D721Med (cell line): ENCODE measurements around the gene RBM3.

ENCODE experiments used
- DNase-seq: peaks from one replicate; pipeline ENCODE4 v3.0.0; 2011; ENCODE audit warnings: low spot score; ENCODE audit not compliant: insufficient read length
- FAIRE-seq: peaks from 2 replicates; lab custom pipeline; 2011; peaks lifted over from hg19 to GRCh38; lab: Jason Lieb, UNC
- CTCF ChIP-seq: IDR thresholded peaks from 2 replicates; pipeline ENCODE4 v1.5.1; 2012; ENCODE audit warnings: mild to moderate bottlenecking, control low read depth; ENCODE audit not compliant: insufficient read depth; ENCODE audit errors: missing control alignments

Gene RBM3

GRCh38 chrX:48578661-48579128 lies 4.4 kb downstream of the RBM3 start:
- DNase-seq (no peak), FAIRE-seq (no peak)
- TF ChIP-seq CTCF, result no peak

- no peak for TF ChIP-seq CTCF
- FAIRE-seq, result no peak
- DNase-seq, result no peak
Measured at GRCh38 chrX:48579259-48579658, 5.0 kb downstream of the RBM3 start.

- no peak for DNase-seq
- no peak for FAIRE-seq
- no peak for TF ChIP-seq CTCF
Measured at GRCh38 chrX:48580662-48581061, 6.4 kb downstream of the RBM3 start.

GRCh38 chrX:48584698-48585097 lies 10.4 kb downstream of the RBM3 start:
- FAIRE-seq (no peak), DNase-seq (no peak)
- TF ChIP-seq CTCF, result no peak

- TF ChIP-seq CTCF, result no peak
- FAIRE-seq (no peak), DNase-seq (no peak)
Measured at GRCh38 chrX:48589482-48590162, 15.3 kb downstream of the RBM3 start.

- DNase-seq, result no peak
- no peak for TF ChIP-seq CTCF
- no peak for FAIRE-seq
Measured at GRCh38 chrX:48590203-48591103, 16.2 kb downstream of the RBM3 start.
